GM12878 (cell line): ENCODE data around the gene SPINK8. TPM values are rescaled to one million over a fixed set of nuclear protein-coding genes. Genes with fewer than 3 reads are reported as not detected.

ENCODE experiments used
- ATAC-seq: fragments of 200-7000 bp; cut with Tn5 transposase; 3 replicates; pipeline ENCODE4 v1.9.1; 2020; ENCODE audit warnings: mild to moderate bottlenecking, moderate library complexity
- BruUV-seq: library from RNA; stranded (reverse); fragments of 400-500 nt; replicated peaks from 2 replicates; lab custom pipeline; 2021; lab: Mats Ljungman, UMichigan
- CTCF ChIA-PET: fragments of 300-600 bp; sonication (Branson Sonifier 250); formaldehyde crosslinking; extraction: SDS; loops from one replicate; lab custom pipeline; 2021; ENCODE audit warnings: inconsistent platforms; lab: Yijun Ruan, JAX
- POLR2A ChIA-PET: fragments of 350-600 bp; formaldehyde crosslinking; extraction: SDS; loops from one replicate; lab custom pipeline; 2021; ENCODE audit warnings: inconsistent platforms; lab: Charles Lee
- RAD21 ChIA-PET: fragments of 300-600 bp; sonication (Branson Sonifier 250); formaldehyde crosslinking; loops from one replicate; lab custom pipeline; 2023; ENCODE audit warnings: antibody characterized with exemption; ENCODE audit not compliant: unreplicated experiment; lab: Charles Lee
- SMC1A ChIA-PET: fragments of 300-600 bp; sonication (Branson Sonifier 250); formaldehyde crosslinking; loops from one replicate; lab custom pipeline; 2023; ENCODE audit not compliant: unreplicated experiment, uncharacterized antibody; lab: Charles Lee
- DNase-seq: peaks from one replicate; pipeline ENCODE4 v3.0.0-alpha.2; 2011; ENCODE audit warnings: low read depth, low spot score
- FAIRE-seq: peaks from 3 replicates; lab custom pipeline; 2011; peaks lifted over from hg19 to GRCh38; lab: Jason Lieb, UNC
- H2AFZ ChIP-seq: 2 replicates; pipeline ENCODE4 v1.6.0; 2011; ENCODE audit warnings: low read depth, low read length, control low read depth; ENCODE audit not compliant: control insufficient read depth
- H3K27ac ChIP-seq: 2 replicates; pipeline ENCODE4 v1.5.1; 2011; ENCODE audit warnings: control low read depth; ENCODE audit not compliant: control insufficient read depth, insufficient read depth
- H3K27me3 ChIP-seq, 2 experiments: replicated peaks in 1 of 2; 2 replicates each; pipeline versions ENCODE4 v1.6.0 to v1.6.1; 2011; ENCODE audit warnings: low read length in 1 of 2; ENCODE audit not compliant: control insufficient read depth in 2 of 2, insufficient read depth in 2 of 2
- H3K36me3 ChIP-seq, 2 experiments: 2 replicates each; pipeline ENCODE4 v1.5.1; 2011; ENCODE audit warnings: low read length in 1 of 2; ENCODE audit not compliant: control insufficient read depth in 2 of 2, insufficient read depth in 2 of 2
- H3K4me1 ChIP-seq: 2 replicates; pipeline ENCODE4 v1.6.1; 2011; ENCODE audit warnings: mild to moderate bottlenecking, low read length, moderate library complexity, mixed read lengths; ENCODE audit not compliant: control insufficient read depth, insufficient read depth
- H3K4me2 ChIP-seq: 2 replicates; pipeline ENCODE4 v1.6.0; 2011; ENCODE audit warnings: control low read depth; ENCODE audit not compliant: control insufficient read depth, insufficient read depth
- H3K4me3 ChIP-seq: fragments of 200-600 bp; sonication (generic); 2 replicates; pipeline ENCODE4 v1.5.1; 2016
- H3K79me2 ChIP-seq: 2 replicates; pipeline ENCODE4 v1.6.0; 2011; ENCODE audit warnings: low read length; ENCODE audit not compliant: control insufficient read depth, insufficient read depth
- H3K9ac ChIP-seq: 2 replicates; pipeline ENCODE4 v1.8.0; 2011; ENCODE audit warnings: low read length, control low read depth, mixed read lengths; ENCODE audit not compliant: control insufficient read depth, insufficient read depth
- H3K9me3 ChIP-seq: replicated peaks from 3 replicates; pipeline ENCODE4 v1.5.1; 2011; ENCODE audit warnings: mild to moderate bottlenecking, low read length; ENCODE audit not compliant: control insufficient read depth, insufficient read depth
- H4K20me1 ChIP-seq: 2 replicates; pipeline ENCODE4 v1.6.0; 2011; ENCODE audit not compliant: control insufficient read depth, insufficient read depth
- JUND ChIP-seq: IDR thresholded peaks from 2 replicates; pipeline ENCODE4 v1.6.1; 2012; ENCODE audit warnings: low read depth, mild to moderate bottlenecking, low read length, improper control_type of control experiment, moderate library complexity
- SRF ChIP-seq, 2 experiments: IDR thresholded peaks; 2 replicates each; pipeline ENCODE4 v1.6.1; 2011; ENCODE audit warnings: low read depth in 2 of 2, low read length in 2 of 2, mild to moderate bottlenecking in 1 of 2, moderate library complexity in 1 of 2
- USF2 ChIP-seq: IDR thresholded peaks from 2 replicates; pipeline ENCODE4 v1.6.1; 2011; ENCODE audit warnings: low read depth, low read length, improper control_type of control experiment, borderline replicate concordance
- ZNF384 ChIP-seq: IDR thresholded peaks from 2 replicates; pipeline ENCODE4 v1.6.1; 2012; ENCODE audit warnings: low read depth, mild to moderate bottlenecking, low read length, improper control_type of control experiment, borderline replicate concordance
- ZNF592 ChIP-seq: fragments of 450-650 bp; IDR thresholded peaks from 2 replicates; pipeline ENCODE4 v1.6.1; 2017; ENCODE audit warnings: mild to moderate bottlenecking, moderate library complexity
- WGBS: methylation state at CpG from one replicate; pipeline ENCODE4 v1.1.6; 2016; ENCODE audit warnings: low lambda C conversion rate; ENCODE audit not compliant: insufficient replicate concordance, insufficient coverage; ENCODE audit errors: missing lambda C conversion rate; 5-methylcytosine and 5-hydroxymethylcytosine counted together
- in situ Hi-C: fragments of 300-500 bp; cut with MboI; formaldehyde crosslinking; loops from 9 replicates; pipeline ENCODE4 v1.14.3; 2018; ENCODE audit warnings: mixed read lengths
- intact Hi-C: fragments of 100-400 bp; cut with micrococcal nuclease; formaldehyde crosslinking; loops from one replicate; pipeline ENCODE4 v1.14.2; 2022; ENCODE audit not compliant: unreplicated experiment
- polyA plus RNA-seq, 11 experiments: library from polyadenylated mRNA; depleted of rRNA in 4 of 11; unstranded in 6 of 11; stranded (reverse) in 5 of 11; fragments of >200 nt; fragmentation: Nextera tagmentation in 4 of 11; fragmentation: Illumina TruSeq in 1 of 11; extraction: Ambion mirVana in 4 of 11; extraction: Trizol in 1 of 11; gene quantifications; 1 replicate in 1 of 11; 2 replicates in 10 of 11; pipeline versions ENCODE4 v1.2.1 to v1.2.3, GENCODE V29; 2011 to 2016; ENCODE audit warnings: inconsistent platforms in 2 of 11, missing spikeins in 2 of 11, low read depth in 1 of 11
- total RNA-seq, 4 experiments: library from RNA; depleted of rRNA in 3 of 4; stranded (reverse); fragments of >200 nt in 3 of 4; fragmentation: Illumina TruSeq in 1 of 4; extraction: Trizol in 1 of 4; gene quantifications; 2 replicates each; pipeline versions ENCODE4 v1.2.1 to v1.2.3, GENCODE V29; 2013 to 2021

Gene SPINK8
- total and polyA plus RNA-seq, 10 of the 15 experiments (the other 5 are each of a cell fraction or from before 2014, with no cell fraction given): not detected

- CTCF ChIA-PET: no interaction called here
- intact Hi-C loops: no loop called here
- no peak for ATAC-seq
Measured at GRCh38 chr3:48286308-48286707, 47.2 kb downstream of the SPINK8 start.

More at GRCh38 chr3:48286308-48286707, 47.2 kb downstream of the SPINK8 start:
- in situ Hi-C loops: no loop called here
- BruUV-seq: no TSS peak
- Histone ChIP-seq H3K27ac (no peak overlapping the region), H2AFZ (no peak overlapping the region), H3K79me2 (no peaks in the 10 kb centered on the region), H3K4me3 (no peak overlapping the region), H3K4me1 (no peaks in the 10 kb centered on the region), H3K27me3 (no peaks in the 10 kb centered on the region), H4K20me1 (no peaks in the 10 kb centered on the region), H3K9ac (no peak overlapping the region), H3K36me3 (no peaks in the 10 kb centered on the region), H3K9me3 (peaks cover 8% of the 10 kb centered on the region; the same call in 2 of the 3 replicates), H3K4me2 (no peak overlapping the region)
- FAIRE-seq (no peak), DNase-seq (no peak)
- ChIA-PET RAD21 (no interaction called here), POLR2A (no interaction called here), SMC1A (no interaction called here)
- TF ChIP-seq SRF (IDR thresholded peaks at IDR 0.05; ENCODE audit: low read depth in 2 of 2, low read length in 2 of 2) (no peak), ZNF592 (no peak), JUND (no peak), ZNF384 (no peak), USF2 (no peak)
- WGBS: 94% methylated on average over 3 of the region's 3 CpGs
